H1 (cell line): ENCODE data around the gene TMTC4. TPM values are rescaled to one million over a fixed set of nuclear protein-coding genes. Genes with fewer than 3 reads are reported as not detected.

Experiments used
- CTCF ChIA-PET: fragments of 300-600 bp; sonication (Branson Sonifier 250); formaldehyde crosslinking; loops from one replicate; lab custom pipeline; 2021; ENCODE audit not compliant: partially characterized antibody; lab: Charles Lee
- POLR2A ChIA-PET: fragments of 300-600 bp; sonication (Branson Sonifier 250); formaldehyde crosslinking; loops from one replicate; lab custom pipeline; 2021; ENCODE audit warnings: inconsistent platforms; ENCODE audit not compliant: partially characterized antibody; lab: Charles Lee
- DNase-seq, 2 experiments: peaks; one replicate each; pipeline versions ENCODE4 v3.0.0 to v3.0.0-alpha.2; 2010 to 2022; ENCODE audit warnings: low spot score in 2 of 2, low read depth in 1 of 2, mixed read lengths in 1 of 2
- FAIRE-seq: peaks from 2 replicates; lab custom pipeline; 2011; peaks lifted over from hg19 to GRCh38; lab: Jason Lieb, UNC
- H2AFZ ChIP-seq: 2 replicates; pipeline ENCODE4 v1.8.1; 2012; ENCODE audit warnings: low read length, inconsistent platforms
- H2AK5ac ChIP-seq: 2 replicates; pipeline ENCODE4 v1.6.1; 2013; ENCODE audit warnings: low read depth, low read length
- H2BK120ac ChIP-seq: replicated peaks from 2 replicates; pipeline ENCODE3; 2013; ENCODE audit warnings: low read depth, low read length, inconsistent platforms
- H2BK12ac ChIP-seq: 2 replicates; pipeline ENCODE4 v1.6.1; 2013; ENCODE audit warnings: low read depth, low read length
- H2BK15ac ChIP-seq: 2 replicates; pipeline ENCODE4 v1.6.1; 2013; ENCODE audit warnings: low read length
- H2BK20ac ChIP-seq: 2 replicates; pipeline ENCODE4 v1.6.1; 2013; ENCODE audit warnings: low read length
- H2BK5ac ChIP-seq: 2 replicates; pipeline ENCODE4 v1.6.1; 2013; ENCODE audit warnings: low read depth, low read length
- H3K14ac ChIP-seq: 2 replicates; pipeline ENCODE4 v1.6.1; 2013; ENCODE audit warnings: inconsistent platforms; ENCODE audit not compliant: insufficient read length
- H3K18ac ChIP-seq: 2 replicates; pipeline ENCODE4 v1.6.1; 2013; ENCODE audit warnings: low read length; ENCODE audit errors: extremely low read depth
- H3K23ac ChIP-seq: 2 replicates; pipeline ENCODE4 v1.6.1; 2013; ENCODE audit warnings: inconsistent platforms; ENCODE audit not compliant: insufficient read length
- H3K23me2 ChIP-seq: 2 replicates; pipeline ENCODE4 v1.6.1; 2013; ENCODE audit warnings: low read depth, low read length
- H3K27ac ChIP-seq: 2 replicates; pipeline ENCODE4 v1.6.1; 2011; ENCODE audit warnings: low read depth, low read length, inconsistent platforms
- H3K27me3 ChIP-seq, 4 experiments: replicated peaks in 1 of 4; 1 replicate in 1 of 4; 2 replicates in 3 of 4; pipeline versions ENCODE4 v1.6.1 to v1.8.1; 2011 to 2013; ENCODE audit warnings: low read length in 3 of 4, mild to moderate bottlenecking in 3 of 4, inconsistent platforms in 2 of 4, mixed read lengths in 2 of 4, moderate library complexity in 1 of 4; ENCODE audit not compliant: control insufficient read depth in 3 of 4, insufficient read depth in 3 of 4; ENCODE audit errors: extremely low read depth in 1 of 4
- H3K36me3 ChIP-seq, 4 experiments: 2 replicates each; pipeline versions ENCODE4 v1.6.1 to v1.8.1; 2011 to 2013; ENCODE audit warnings: mild to moderate bottlenecking in 4 of 4, low read length in 3 of 4, moderate library complexity in 2 of 4, control low read depth in 1 of 4, inconsistent platforms in 1 of 4; ENCODE audit not compliant: insufficient read depth in 4 of 4, control insufficient read depth in 2 of 4
- H3K4ac ChIP-seq: replicated peaks from 2 replicates; pipeline ENCODE3; 2013; ENCODE audit warnings: low read length, low read depth, mixed read lengths, inconsistent platforms; ENCODE audit not compliant: insufficient read length
- H3K4me1 ChIP-seq, 4 experiments: replicated peaks in 1 of 4; 1 replicate in 1 of 4; 2 replicates in 3 of 4; pipeline versions ENCODE4 v1.6.1 to v1.8.1; 2011 to 2013; ENCODE audit warnings: low read length in 3 of 4, inconsistent platforms in 2 of 4, mixed read lengths in 1 of 4; ENCODE audit not compliant: insufficient read depth in 4 of 4, control insufficient read depth in 3 of 4
- H3K4me2 ChIP-seq, 2 experiments: 2 replicates each; pipeline versions ENCODE4 v1.6.1 to v1.8.1; 2011 to 2013; ENCODE audit warnings: low read depth in 2 of 2, low read length in 2 of 2, control low read depth in 1 of 2, inconsistent platforms in 1 of 2, mild to moderate bottlenecking in 1 of 2; ENCODE audit not compliant: insufficient read depth in 1 of 2
- H3K4me3 ChIP-seq, 4 experiments: fragments of 200-600, 300-600 bp in 1 of 4; sonication (generic), shearing (Covaris generic), sonication (Bioruptor Twin) in 1 of 4; 2 replicates each; pipeline versions ENCODE4 v1.5.1 to v1.8.1; 2011 to 2016; ENCODE audit warnings: low read length in 4 of 4, low read depth in 3 of 4, control low read depth in 2 of 4, inconsistent platforms in 2 of 4, mild to moderate bottlenecking in 2 of 4, mixed read lengths in 1 of 4, moderate library complexity in 1 of 4; ENCODE audit not compliant: insufficient read depth in 2 of 4; ENCODE audit errors: extremely low read depth in 1 of 4
- H3K56ac ChIP-seq: replicated peaks from 2 replicates; pipeline ENCODE3; 2013; ENCODE audit warnings: low read depth, mild to moderate bottlenecking, mixed read lengths, low read length, inconsistent platforms; ENCODE audit not compliant: insufficient read length
- H3K79me1 ChIP-seq: 2 replicates; pipeline ENCODE4 v1.6.1; 2013; ENCODE audit warnings: low read depth, low read length, control low read depth
- H3K79me2 ChIP-seq, 2 experiments: 2 replicates each; pipeline versions ENCODE4 v1.6.1 to v1.8.1; 2012 to 2013; ENCODE audit warnings: low read length in 2 of 2, mild to moderate bottlenecking in 2 of 2, inconsistent platforms in 1 of 2; ENCODE audit not compliant: insufficient read depth in 2 of 2, control insufficient read depth in 1 of 2
- H3K9ac ChIP-seq, 4 experiments: replicated peaks in 1 of 4; 1 replicate in 1 of 4; 2 replicates in 3 of 4; pipeline versions ENCODE4 v1.6.1 to v1.8.1; 2011 to 2013; ENCODE audit warnings: low read depth in 3 of 4, low read length in 3 of 4, control low read depth in 2 of 4, mild to moderate bottlenecking in 2 of 4, moderate library complexity in 2 of 4, inconsistent platforms in 1 of 4; ENCODE audit errors: extremely low read depth in 1 of 4
- H3K9me3 ChIP-seq, 2 experiments: 2 replicates each; pipeline versions ENCODE4 v1.6.1 to v1.8.1; 2012 to 2013; ENCODE audit warnings: mild to moderate bottlenecking in 2 of 2, moderate library complexity in 2 of 2, control low read depth in 1 of 2, inconsistent platforms in 1 of 2, low read depth in 1 of 2, low read length in 1 of 2, mixed read lengths in 1 of 2; ENCODE audit not compliant: insufficient read depth in 2 of 2
- H4K20me1 ChIP-seq, 2 experiments: replicated peaks in 1 of 2; 2 replicates each; pipeline versions ENCODE3 to v1.8.1; 2011 to 2013; ENCODE audit warnings: inconsistent platforms in 2 of 2, low read length in 2 of 2, mild to moderate bottlenecking in 1 of 2; ENCODE audit not compliant: insufficient read depth in 2 of 2, control insufficient read depth in 1 of 2
- H4K5ac ChIP-seq: 2 replicates; pipeline ENCODE4 v1.6.1; 2013; ENCODE audit warnings: low read length, low read depth, mixed read lengths, inconsistent platforms; ENCODE audit not compliant: insufficient read length
- H4K8ac ChIP-seq: 2 replicates; pipeline ENCODE4 v1.8.0; 2013; ENCODE audit warnings: mild to moderate bottlenecking, moderate library complexity, low read length, inconsistent platforms; ENCODE audit not compliant: insufficient read depth; ENCODE audit errors: extremely low read depth
- H4K91ac ChIP-seq: replicated peaks from 2 replicates; pipeline ENCODE3; 2013; ENCODE audit warnings: low read length, mixed read lengths, inconsistent platforms; ENCODE audit not compliant: insufficient read length
- CTCF ChIP-seq, 3 experiments: IDR thresholded peaks; 1 replicate in 2 of 3; 2 replicates in 1 of 3; pipeline versions ENCODE4 v1.5.1 to v1.6.1; 2011; ENCODE audit warnings: low read length in 3 of 3, mild to moderate bottlenecking in 3 of 3, inconsistent platforms in 2 of 3, low read depth in 1 of 3, moderate library complexity in 1 of 3; ENCODE audit not compliant: insufficient read depth in 1 of 3; ENCODE audit errors: control extremely low read depth in 1 of 3
- E2F6 ChIP-seq: IDR thresholded peaks from 2 replicates; pipeline ENCODE4 v1.6.1; 2012; ENCODE audit warnings: inconsistent platforms
- SP2 ChIP-seq: IDR thresholded peaks from 2 replicates; pipeline ENCODE4 v1.6.1; 2012; ENCODE audit warnings: mild to moderate bottlenecking, low read length, inconsistent platforms
- TCF12 ChIP-seq: IDR thresholded peaks from 2 replicates; pipeline ENCODE4 v1.6.1; 2011; ENCODE audit warnings: low read depth, mild to moderate bottlenecking, low read length
- WGBS, 2 experiments: shearing (Covaris generic) in 1 of 2; methylation state at CpG; one replicate each; pipeline versions ENCODE4 v1.1.6 to v1.1.7; 2013 to 2015; ENCODE audit warnings: low lambda C conversion rate in 2 of 2, mixed read lengths in 2 of 2, inconsistent platforms in 1 of 2, low coverage in 1 of 2, missing lambda C conversion rate in 1 of 2; ENCODE audit not compliant: insufficient replicate concordance in 2 of 2, insufficient coverage in 1 of 2, insufficient read length in 1 of 2; ENCODE audit errors: extremely low coverage in 1 of 2, missing lambda C conversion rate in 1 of 2; 5-methylcytosine and 5-hydroxymethylcytosine counted together
- polyA plus RNA-seq, 7 experiments: library from polyadenylated mRNA; depleted of rRNA in 3 of 7; stranded (reverse) in 5 of 7; unstranded in 2 of 7; fragments of >200 nt in 5 of 7; fragments of 200-250 nt in 2 of 7; gene quantifications; 1 replicate in 5 of 7; 2 replicates in 1 of 7; 4 replicates in 1 of 7; pipeline versions ENCODE4 v1.2.1 to v1.2.3, GENCODE V29; 2011 to 2013; ENCODE audit warnings: missing spikeins in 2 of 7, mixed read lengths in 2 of 7
- total RNA-seq: library from RNA; stranded (reverse); fragmentation: NEBNext Ultra II Directional; extraction: Animal tissue kit (Norgen Biotek cat#: 25700); gene quantifications from 2 replicates; pipeline ENCODE4 v1.2.1, GENCODE V29; 2021

TMTC4 gene
- total and polyA plus RNA-seq, 2 of the 8 experiments (the other 6 are each of a cell fraction or from before 2014, with no cell fraction given): 26.3 to 42.6 TPM

GRCh38 chr13:100645382-100645781 is 29.2 kb downstream of the TMTC4 start:
- Histone ChIP-seq H3K79me1 (no peaks in the 10 kb centered on the region; the same call in 1 of the 2 replicates), H3K4me3 (no peak overlapping the region), H3K27ac (no peak overlapping the region), H2BK12ac (no peak overlapping the region), H4K20me1 (no peaks in the 10 kb centered on the region), H3K23ac (no peak overlapping the region), H4K8ac (peak overlapping the region; percentile 51; the same call in 1 of the 2 replicates), H3K18ac (no peak overlapping the region), H3K4ac (no peak overlapping the region), H2BK120ac (no peak overlapping the region), H4K5ac (no peak overlapping the region), H3K14ac (no peak overlapping the region), H2AFZ (no peak overlapping the region), H3K9ac (no peak overlapping the region), H2BK20ac (no peak overlapping the region), H3K56ac (no peak overlapping the region), H2AK5ac (no peak overlapping the region), H4K91ac (no peak overlapping the region), H3K4me2 (no peak overlapping the region), H3K23me2 (no peaks in the 10 kb centered on the region), H3K9me3 (no peaks in the 10 kb centered on the region), H3K4me1 (no peaks in the 10 kb centered on the region), H3K36me3 (peaks cover 0 to 15% (median 11%) of the 10 kb centered on the region in 4 experiments; a peak in 5 of 8 replicates), H3K27me3 (no peaks in the 10 kb centered on the region; a peak in 1 of 7 replicates), H2BK5ac (no peak overlapping the region), H3K79me2 (no peaks in the 10 kb centered on the region), H2BK15ac (no peak overlapping the region)
- DNase-seq (no peak), FAIRE-seq (no peak)
- WGBS, 2 experiments: 97% methylated on average over 7 of the region's 7 CpGs; no CpG with 5 or more reads in 1 of the 2 experiments
- ChIA-PET POLR2A (interaction anchor here (1.0 kb wide), 1 partner anchor 12 kb away, joined by 3 read pairs; no protein-coding TSS in a partner anchor), CTCF (interaction anchor here (0.6 to 2.6 kb wide), 11 partner anchors 9 to 344 kb away, joined by 3 to 19 read pairs (median 3); partner anchors contain the start of gene GGACT)
- TF ChIP-seq CTCF (IDR thresholded peaks at IDR 0.05; ENCODE audit: control extremely low read depth in 1 of 3, insufficient read depth in 1 of 3, low read depth in 1 of 3, low read length in 3 of 3): no peak
- TF ChIP-seq E2F6: no peak
- TF ChIP-seq SP2: no peak
- no peak for TF ChIP-seq TCF12
